ENCODE data around the gene RYR3. TPM values are rescaled to one million over a fixed set of nuclear protein-coding genes. Genes with fewer than 3 reads are reported as not detected.
A peak's percentile ranks its signal among the peaks of the same experiment; 100 is the strongest.

The RYR3 gene
- total RNA-seq, 1 donor from 2014 or later, result 0.11 TPM

GRCh38 chr15:33500432-33501195 lies 189.8 kb downstream of the RYR3 start:
- no peak for DNase-seq (ENCODE audit: low read depth)

GRCh38 chr15:33503681-33504080 lies 192.9 kb downstream of the RYR3 start:
- DNase-seq (ENCODE audit: low read depth), result no peak

DNA sequence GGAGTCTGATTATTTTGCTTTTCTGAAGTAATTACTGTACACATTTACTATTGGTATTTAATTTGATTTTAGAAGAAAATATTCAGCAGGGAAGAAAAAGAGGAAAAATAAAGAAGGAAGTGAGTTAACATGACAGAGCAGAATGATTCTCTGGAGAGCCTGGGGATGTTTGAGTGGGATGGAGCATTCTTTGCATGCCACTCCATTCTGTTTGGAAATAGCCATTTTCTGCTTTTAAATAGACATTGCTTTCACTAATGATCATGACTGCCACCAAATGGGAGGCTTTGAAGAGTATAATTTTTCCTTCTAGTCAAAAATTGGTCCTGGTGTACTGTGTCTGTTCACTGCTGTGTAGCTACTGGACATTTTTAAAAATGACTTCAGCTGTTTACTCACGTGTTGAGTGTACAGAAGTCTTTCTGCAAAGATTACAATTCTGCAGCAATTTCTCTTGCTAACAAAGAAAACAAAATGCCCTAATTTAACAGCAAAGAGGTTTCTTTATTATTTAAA lies 196.1 kb downstream of the RYR3 start:
- DNase-seq (ENCODE audit: low read depth), result no peak

- no peak for DNase-seq (ENCODE audit: low read depth)
Measured at GRCh38 chr15:33508703-33509102, 197.9 kb downstream of the RYR3 start.

DNA sequence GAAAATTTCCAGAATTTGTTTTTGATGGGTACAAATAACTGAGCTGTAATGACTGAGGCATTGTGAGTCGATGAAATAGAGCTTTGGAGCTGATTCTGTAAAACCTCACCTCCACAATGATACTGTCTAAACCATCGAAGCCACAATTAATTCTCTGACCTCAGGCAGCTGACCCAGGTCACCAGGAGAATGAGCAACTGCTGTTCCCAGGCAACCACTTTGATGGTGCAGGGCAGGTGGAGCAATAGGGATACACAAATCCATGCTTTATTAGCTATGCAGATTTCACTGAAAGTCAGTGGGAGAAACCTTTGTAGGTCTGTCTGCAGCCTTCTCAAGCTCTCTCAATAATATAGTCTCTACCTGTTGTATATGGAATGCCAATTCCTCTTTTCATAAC lies 204.4 kb downstream of the RYR3 start:
- peak; percentile 17 for DNase-seq (ENCODE audit: low read depth)

- DNase-seq (ENCODE audit: low read depth), result no peak
Measured at GRCh38 chr15:33516563-33516962, 205.8 kb downstream of the RYR3 start.

- DNase-seq (ENCODE audit: low read depth), result no peak
Measured at GRCh38 chr15:33517944-33518343, 207.2 kb downstream of the RYR3 start.

DNA sequence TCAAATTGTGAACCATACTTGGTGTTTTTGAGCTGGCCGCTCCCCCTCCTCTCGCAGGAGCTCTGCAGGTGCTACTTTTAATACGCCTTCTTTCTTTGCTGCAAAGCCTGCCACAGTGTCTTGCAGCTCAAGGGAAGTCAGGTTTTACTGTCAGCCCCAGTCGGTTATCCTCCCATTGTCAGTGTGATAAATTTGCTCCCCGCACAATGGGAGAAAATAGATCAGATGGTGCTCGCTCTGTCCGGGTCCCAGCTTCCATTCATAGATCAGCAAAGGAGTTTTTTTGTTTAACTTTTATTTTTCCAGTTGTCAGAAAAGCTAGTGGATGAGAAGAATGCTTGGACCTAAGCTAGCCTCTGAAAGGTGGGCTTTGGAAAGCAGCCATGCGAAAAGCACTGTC lies 207.7 kb downstream of the RYR3 start:
- DNase-seq (ENCODE audit: low read depth), result no peak

GRCh38 chr15:33524274-33524673 lies 213.5 kb downstream of the RYR3 start:
- DNase-seq (ENCODE audit: low read depth), result no peak

DNA sequence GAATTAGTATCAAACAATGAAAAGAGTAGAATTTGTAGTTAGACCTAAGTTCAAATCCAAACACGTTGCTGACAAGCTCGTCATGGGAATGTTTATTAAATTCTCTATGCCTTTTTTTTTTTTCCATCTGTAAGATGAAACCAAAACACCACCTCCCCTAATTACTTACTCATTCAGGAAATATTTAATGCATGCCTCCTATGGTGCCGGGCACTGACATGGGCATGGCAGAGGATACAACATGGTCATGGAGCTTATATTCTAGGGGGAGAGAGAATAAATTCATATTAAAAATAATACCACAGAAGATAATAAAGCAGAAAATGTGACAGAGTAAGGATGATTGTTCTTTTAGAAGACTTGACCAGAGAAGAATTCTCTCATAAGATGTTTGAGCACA lies 215.8 kb downstream of the RYR3 start:
- DNase-seq (ENCODE audit: low read depth), result no peak

GRCh38 chr15:33533197-33533596 lies 222.4 kb downstream of the RYR3 start:
- DNase-seq (ENCODE audit: low read depth), result no peak

DNA sequence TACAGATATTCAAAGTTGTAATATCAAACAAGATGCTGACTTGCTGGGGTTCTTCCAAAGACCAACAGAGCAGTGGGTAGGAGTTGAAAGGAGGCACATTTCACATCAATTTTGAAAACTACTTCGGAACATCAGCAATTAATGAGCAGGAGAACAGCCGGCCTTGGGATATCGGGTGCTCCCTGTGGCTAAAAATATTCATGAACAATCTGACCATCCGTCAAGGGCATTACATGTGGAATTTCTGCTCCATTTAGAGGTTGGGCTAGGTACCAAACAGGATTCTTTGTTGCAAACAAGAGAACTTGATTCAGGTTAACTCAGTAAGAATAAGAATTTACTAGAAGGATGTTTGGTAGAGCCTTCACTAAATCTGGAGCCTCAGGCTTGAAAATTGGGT lies 223.9 kb downstream of the RYR3 start:
- DNase-seq (ENCODE audit: low read depth), result no peak

DNA sequence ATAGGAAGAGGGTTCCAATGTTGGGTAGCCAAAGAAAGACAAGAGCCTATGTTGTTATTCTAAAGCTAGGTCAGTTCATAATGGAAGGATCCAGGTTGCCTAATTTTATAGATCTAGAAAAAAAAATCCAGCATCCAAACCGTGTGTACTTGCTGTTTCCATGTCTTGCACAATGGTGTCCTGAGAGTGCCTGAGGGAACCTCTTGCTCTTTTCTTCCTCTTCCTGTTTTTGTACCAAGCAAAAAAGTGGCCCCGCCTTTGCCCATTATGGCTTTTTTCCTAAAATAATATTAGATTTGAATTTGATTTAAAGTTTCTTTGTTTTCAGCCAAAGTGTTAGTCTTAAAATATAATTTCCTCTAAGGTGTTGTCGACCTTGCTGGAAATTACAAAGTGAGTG lies 224.4 kb downstream of the RYR3 start:
- no peak for DNase-seq (ENCODE audit: low read depth)

DNA sequence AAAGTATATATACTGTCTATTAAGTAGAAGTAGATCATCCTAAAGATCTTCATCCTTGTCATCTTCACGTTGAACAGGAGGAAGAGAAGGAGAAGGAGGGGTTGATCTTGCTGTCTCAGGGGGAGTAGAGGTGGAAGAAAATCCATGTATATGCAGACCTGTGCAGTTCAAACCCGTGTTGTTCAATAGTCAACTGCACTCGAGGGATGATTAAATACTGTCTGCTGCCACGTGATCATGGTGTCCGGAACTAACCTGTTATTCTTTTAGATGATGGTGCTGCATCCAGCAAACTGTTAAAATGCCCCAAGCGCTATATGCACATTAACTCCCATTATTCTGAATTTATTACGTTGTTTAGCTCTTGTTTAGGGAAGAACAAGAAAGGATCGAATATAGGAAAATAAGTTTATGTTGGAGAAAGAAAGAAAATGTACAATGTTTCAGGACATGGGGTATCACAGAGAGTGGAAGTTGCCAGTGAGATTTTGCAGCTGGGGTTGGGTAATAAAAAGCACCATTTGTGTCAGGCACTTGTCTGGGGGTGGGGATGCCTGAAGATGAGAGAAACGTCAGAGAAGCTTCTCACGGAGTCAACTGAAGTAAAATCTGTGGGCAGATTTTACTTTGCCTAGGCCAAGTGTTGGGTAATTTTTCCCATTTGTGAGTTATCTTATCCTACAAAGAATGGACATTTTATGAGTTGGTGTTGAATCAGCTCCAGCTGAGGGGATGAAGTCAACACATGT lies 229.2 kb downstream of the RYR3 start:
- no peak for DNase-seq (ENCODE audit: low read depth)

- no peak for DNase-seq (ENCODE audit: low read depth)
Measured at GRCh38 chr15:33543957-33544356, 233.2 kb downstream of the RYR3 start.

GRCh38 chr15:33545866-33546265 lies 235.1 kb downstream of the RYR3 start:
- no peak for DNase-seq (ENCODE audit: low read depth)

- peak; percentile 67 for DNase-seq (ENCODE audit: low read depth)
Measured at GRCh38 chr15:33547876-33548275, 237.1 kb downstream of the RYR3 start.

GRCh38 chr15:33551860-33552259 lies 241.1 kb downstream of the RYR3 start:
- DNase-seq (ENCODE audit: low read depth), result no peak

DNA sequence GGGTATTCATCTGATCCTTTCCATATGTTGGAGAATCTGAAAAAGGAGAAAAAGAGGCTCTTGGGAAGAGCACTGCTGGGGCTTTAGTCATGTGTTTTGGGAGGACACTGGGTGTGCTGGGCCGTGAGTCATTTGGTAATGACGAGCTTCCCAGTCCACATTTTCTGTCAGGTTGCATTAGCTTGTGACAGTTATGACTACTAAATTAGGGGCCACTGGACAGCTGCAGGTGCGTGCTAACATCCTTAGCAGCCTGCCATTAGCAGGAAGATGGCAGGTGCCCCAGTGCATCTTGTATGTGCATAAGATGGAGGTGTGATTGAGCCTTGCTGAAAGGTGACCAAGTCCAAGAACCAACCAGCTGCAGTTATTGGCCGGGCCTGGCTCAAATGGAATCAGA lies 242.4 kb downstream of the RYR3 start:
- DNase-seq (ENCODE audit: low read depth), result no peak

GRCh38 chr15:33559207-33559890 lies 248.6 kb downstream of the RYR3 start:
- no peak for DNase-seq (ENCODE audit: low read depth)

DNA sequence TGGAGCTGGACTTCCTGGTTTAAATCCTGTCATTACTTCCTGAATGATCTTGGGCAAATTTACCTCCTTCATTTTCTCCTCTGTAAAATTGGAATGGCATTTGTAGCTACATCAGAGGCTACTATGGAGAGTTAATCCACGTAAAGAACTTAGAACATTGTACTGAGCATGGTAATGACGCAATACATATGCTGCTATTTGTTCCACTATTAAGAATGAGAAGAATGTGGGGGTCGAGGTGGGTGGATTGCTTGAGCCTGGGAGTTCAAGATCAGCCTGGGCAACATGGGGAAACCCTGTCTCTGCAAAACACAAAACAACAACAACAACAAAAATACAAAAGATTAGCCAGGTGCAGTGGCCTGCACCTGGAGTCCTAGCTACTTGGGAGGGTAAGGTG lies 250.6 kb downstream of the RYR3 start:
- no peak for DNase-seq (ENCODE audit: low read depth)

DNA sequence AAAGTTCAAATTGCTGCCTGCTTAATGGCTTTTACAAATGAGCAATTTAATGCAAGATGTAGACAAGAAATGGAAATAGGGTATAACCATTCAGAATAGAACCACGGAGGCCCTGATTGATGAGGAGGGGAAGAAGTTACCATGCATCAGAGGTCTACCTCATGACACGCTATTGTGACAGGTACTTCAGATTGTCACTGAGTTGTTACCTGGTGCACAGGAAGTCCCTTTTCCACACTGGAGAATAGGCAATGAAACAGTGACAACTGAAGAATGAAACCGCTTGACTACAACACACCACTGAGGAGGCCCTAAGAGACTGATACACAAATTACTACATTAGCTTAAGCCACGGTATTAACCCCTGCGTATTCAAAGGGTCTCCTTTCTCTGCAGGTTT lies 251.2 kb downstream of the RYR3 start:
- no peak for DNase-seq (ENCODE audit: low read depth)
